GM18519 (cell line): ENCODE results near the gene ZNF830.
"Not testable (repeated sequence)": the region's sequence is repeated elsewhere in the genome, so short reads cannot be mapped to it uniquely, and the experiment has no call there.

Source experiments
- ATAC-seq: cut with Tn5 transposase; IDR thresholded peaks from one replicate; pipeline ENCODE4 v1.9.1; 2021; ENCODE audit warnings: mild to moderate bottlenecking, moderate library complexity; ENCODE audit not compliant: unreplicated experiment, low FRiP score

ZNF830 gene

DNA sequence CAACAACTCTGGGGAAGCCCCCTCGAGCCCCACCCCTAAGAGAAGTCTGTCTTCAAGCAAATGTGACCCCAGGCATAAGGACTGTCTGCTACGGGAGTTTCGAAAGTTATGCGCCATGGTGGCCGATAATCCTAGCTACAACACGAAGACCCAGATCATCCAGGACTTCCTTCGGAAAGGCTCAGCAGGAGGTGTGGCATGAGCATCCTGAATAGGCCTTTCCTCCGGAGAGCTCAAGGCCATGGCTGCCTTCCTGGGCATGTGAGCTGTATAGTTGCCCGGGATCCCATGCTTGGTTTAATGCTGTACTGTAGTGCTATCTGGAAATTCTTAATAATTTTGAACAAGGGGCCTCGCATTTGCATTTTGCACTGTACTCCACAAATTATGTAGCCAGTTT lies 28.1 kb downstream of the ZNF830 start:
- no peak for ATAC-seq

DNA sequence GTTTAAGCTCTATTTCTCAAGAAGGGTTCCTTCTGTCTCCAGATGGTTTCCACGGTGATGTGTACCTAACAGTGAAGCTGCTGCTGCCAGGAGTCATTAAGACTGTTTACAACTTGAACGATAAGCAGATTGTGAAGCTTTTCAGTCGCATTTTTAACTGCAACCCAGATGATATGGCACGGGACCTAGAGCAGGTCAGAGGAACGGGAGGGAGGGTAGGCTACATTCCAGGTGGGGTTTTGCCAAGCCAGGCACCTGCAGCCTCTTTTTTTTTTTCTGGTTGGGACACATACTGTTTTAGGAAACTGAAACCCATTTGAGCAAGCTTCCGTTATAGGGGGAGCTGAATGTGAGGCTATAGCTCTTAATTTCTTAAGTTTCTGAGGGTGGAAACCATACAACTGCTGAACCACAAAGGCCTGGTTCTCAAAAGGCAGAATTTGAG lies 29.6 kb downstream of the ZNF830 start:
- no peak for ATAC-seq

DNA sequence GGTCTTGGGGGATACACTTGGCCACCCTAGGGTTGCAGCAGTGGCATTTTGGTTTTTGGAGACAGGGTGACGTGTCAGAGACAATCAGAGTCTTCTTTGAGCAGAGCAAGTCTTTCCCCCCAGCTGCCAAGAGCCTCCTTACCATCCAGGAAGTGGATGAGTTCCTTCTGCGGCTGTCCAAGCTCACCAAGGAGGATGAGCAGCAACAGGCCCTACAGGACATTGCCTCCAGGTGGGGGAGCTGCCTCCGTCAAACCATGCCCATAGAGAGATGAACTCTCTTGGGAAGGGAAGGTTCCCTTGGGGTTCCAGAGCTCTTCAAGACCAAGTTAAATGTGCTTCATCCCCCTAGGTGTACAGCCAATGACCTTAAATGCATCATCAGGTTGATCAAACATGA lies 30.3 kb downstream of the ZNF830 start:
- ATAC-seq, result no peak

DNA sequence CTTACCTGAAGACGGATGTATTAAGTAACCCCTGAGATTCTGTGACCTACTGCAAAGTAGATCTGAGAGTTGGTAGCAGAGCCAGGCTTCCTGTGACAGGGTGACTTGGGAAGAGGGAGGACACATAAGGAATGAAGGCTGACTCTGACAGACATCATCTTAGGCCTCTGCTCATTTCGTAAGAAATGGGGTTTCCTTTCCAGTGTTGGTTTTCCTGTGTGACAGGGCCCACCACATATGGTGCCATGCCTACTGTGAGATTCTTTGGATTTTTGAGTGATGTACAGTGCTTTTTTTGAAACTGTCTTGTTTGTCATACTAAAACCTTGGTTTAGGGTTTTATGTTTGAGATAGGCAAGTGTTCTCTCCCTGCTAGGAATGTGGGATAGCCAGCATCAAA lies 31.7 kb downstream of the ZNF830 start:
- no peak for ATAC-seq

DNA sequence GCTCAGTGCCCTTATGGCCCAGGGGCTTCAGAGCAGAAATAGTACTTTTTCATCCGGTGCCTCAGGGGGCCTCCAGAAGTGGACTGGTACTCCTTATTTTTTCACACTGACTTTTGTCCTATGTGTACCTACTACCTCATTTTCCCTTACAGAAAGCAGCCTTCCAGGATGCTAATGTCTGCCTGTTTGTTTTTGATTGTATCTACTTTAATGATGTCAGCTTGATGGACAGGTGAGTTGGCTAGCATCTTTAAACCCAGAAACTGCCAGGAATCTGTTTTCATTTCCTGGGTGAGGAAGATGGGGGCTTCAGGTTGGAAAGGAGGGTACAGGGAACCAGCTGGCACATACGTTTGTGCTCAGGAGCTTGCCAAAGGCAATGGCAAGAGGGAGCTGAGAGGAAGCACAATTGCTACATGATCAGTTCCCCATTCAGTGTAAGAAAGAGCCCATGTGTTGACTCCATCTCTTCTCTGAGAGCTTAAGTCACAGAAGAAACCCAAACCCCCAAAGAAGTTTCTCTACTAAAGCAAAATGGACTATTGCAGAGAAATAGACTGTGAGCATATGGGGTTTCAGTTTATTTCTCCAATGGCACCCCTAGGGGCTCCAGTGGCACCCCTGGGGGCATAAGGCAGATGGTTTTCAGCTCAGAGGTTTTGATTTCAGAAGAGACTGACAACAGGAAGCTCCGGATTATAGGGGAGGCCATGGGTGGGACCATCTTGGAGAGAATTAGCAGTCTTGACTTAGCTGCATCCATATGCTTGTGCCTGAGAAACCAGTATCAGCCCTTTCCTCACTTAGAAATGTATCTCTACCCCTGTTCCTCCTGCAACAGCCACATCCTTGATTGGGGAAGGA lies 35.3 kb downstream of the ZNF830 start:
- ATAC-seq, result no peak

DNA sequence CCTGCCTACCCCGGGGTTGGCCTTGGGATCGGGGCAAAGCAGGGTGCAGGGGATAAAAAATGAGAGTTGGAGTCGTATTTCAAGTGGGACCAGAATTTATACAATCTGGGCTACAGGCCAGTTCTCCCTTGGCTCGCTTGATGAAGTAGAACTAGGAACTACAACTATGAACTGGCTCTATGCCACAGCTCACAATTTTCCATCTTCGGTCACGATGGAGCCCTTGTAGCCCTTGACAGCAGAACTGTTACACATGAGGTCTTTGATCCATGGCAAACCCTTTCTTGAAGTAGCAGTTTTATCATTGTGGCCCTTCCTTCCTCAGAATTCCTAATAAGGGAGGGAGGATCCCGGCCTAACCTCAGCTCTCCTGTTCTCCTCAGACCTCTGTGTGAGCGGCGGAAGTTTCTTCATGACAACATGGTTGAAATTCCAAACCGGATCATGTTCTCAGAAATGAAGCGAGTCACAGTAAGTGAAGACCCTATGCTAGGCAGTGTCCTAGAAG lies 36.1 kb downstream of the ZNF830 start:
- no peak for ATAC-seq

DNA sequence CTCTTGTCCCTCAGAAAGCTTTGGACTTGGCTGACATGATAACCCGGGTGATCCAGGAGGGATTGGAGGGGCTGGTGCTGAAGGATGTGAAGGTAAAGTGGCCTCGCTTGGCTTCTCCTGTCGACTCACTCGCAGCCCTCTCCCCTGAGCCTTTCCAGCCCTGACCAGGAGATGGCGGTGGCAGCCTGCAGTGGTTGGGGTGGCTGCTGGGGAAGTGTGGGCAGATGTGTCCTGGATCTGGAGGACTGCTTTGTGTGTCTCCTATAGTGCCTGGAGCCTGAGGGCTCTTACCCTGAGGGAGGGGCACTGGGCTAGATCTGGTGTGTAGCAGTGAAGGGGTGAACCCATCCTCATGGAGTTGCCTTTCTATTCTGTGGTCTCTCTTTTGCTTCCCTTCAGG lies 36.9 kb downstream of the ZNF830 start:
- no peak for ATAC-seq

DNA sequence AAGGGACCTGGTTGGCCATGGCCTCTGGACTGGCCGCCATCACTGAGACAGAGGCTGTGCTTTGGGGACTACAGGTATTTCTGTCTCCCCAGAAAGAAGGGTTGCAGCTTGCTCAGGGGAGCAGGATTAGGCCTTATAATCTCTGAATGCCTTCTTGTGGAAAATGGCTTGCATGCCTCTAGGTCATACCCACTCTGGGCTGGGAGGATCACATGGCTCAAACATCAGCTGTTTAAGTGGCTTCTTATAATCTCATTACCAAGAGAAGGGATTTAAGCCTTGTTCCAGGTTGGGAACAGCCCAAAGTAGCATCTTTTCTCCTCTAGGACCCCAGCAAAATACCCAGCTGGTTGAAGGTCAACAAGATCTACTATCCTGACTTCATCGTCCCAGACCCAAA lies 38.1 kb downstream of the ZNF830 start:
- no peak for ATAC-seq

DNA sequence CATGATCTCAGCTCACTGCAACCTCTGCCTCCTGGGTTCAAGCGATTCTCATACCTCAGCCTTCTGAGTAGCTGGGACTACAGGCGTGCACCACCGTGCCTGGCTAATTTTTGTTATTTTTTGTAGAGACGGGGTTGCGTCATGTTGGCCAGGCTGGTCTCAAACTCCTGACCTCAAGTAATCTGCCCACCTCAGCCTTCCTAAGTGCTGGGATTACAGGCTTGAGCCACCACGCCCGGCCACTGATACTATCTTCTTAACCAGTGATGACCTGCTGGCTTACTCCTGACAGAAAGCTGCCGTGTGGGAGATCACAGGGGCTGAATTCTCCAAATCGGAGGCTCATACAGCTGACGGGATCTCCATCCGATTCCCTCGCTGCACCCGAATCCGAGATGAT lies 39.6 kb downstream of the ZNF830 start:
- not testable (repeated sequence) for ATAC-seq

DNA sequence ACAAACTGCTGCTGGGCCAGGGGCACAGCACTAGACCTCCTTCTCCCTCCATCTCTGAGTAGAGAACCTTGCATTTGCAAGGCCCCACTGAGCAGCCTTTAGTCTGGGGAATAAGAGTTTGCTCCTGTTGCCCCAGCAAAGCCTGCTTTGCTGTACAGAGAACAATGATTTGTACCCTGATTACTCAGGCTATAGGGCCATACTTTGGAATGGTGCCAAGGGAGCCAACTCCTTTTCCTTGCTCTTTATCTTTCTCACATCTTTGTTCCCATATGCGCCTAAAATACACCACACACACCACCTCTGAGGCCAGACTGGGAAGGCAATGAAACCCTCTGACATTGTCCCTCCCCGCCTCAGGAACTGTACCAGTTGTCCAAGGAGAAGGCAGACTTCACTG lies 40.2 kb downstream of the ZNF830 start:
- no peak for ATAC-seq

DNA sequence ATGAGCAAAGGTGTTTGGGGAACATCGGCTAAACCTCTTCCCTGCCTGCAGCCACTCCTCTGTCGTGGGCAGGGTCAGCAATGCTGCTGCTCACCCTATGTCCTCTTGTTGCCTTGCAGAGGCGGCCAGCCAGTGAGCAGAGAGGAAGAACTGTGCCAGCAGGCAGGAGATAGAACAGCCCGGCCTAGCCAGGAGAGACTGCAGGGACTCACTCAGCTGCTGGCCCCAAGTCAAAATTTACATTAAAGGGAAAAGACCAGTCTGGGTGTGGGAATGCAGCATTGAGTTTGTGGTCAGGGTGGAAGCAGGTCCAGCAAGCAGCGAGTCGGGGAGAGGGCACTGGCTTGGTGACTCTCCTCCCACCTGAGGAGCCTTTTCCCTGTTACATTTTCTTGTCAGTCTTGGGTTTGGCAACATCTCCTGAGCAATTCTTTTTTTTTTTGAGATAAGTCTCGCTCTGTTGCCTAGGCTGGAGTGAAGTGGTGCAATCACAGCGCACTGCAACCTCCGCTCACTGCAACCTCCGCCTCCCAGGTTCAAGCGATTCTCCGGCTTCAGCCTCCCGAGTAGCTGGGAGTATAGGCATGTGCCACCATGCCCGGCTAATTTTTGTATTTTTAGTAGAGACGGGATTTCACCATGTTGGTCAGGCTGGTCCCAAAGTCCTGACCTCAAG lies 41.7 kb downstream of the ZNF830 start:
- ATAC-seq, result no peak

DNA sequence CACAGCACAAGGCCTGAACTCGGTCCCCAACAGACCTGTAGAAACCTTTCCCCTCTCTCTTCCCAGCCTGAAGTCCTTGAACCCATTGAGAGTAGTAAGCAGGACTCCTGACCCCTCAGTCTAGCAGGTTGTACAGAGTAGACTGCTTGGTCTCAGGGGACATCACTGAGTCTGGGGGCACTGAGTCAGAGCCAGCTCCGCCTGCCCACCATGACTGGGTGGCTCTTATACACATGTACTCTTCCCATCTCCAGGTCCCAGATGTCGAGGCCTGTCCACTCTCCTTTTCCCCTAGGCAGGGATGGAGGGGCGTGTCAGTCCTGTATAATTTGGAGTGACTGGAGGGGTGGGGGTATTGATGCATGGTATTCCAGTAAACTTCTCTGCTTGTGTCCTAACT lies 42.4 kb downstream of the ZNF830 start:
- no peak for ATAC-seq

DNA sequence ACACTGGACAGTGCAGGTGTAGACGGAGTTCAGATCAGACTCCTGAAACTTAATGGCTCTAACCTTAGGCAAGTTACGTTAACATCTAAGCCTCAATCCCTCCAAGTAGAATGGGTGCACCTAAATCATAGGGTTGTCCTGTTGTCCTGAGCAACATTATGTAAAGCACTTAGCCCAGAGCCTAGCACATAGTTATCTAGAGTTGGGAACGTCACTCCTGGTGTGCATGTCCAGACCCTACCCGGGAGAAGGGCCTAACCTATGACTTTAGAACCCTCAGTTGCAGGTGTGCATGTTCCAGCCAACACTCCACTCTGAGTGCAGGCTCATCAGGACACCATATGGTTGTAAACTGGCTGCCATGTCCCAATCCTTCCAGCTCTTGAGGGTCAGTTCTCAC lies 45.0 kb downstream of the ZNF830 start:
- no peak for ATAC-seq

DNA sequence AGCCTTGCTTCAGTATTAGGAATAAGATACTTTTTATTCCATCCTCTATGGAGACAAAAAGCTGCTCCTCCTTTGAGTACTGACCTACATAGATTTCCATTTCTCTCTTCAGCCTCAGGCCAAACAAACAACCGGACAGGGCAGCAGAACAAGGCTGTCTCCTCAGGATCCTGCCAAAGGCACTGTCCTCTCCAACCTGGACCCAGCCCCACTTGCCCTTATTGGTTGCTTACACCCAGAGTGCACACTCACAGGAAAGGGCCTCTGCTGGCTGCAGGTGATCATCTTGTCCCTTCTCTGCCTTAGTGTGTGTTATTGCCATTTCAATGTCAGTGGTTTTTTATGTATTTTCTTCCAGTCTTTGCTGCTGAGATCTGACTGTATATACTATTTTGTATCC lies 45.6 kb downstream of the ZNF830 start:
- ATAC-seq, result no peak

DNA sequence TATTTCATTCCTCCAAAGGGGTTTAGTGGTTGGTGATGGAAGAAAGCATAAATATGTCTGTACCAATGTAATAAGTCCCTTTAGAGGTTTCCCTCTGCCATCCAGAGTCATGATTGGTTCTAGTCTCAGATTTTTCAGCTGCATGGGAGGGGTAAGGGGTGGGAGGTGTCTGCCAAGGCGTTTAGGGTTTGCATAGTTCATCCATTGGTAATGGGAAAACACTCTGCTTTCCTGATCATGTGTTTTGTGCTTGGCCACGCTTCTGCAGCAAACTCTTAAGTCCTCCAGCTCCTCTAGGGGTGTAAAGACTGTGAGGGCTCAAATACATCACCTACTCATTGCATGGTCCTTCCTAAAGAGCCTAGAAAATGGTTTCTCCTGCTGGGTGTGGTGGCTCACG lies 48.8 kb downstream of the ZNF830 start:
- ATAC-seq, result no peak

DNA sequence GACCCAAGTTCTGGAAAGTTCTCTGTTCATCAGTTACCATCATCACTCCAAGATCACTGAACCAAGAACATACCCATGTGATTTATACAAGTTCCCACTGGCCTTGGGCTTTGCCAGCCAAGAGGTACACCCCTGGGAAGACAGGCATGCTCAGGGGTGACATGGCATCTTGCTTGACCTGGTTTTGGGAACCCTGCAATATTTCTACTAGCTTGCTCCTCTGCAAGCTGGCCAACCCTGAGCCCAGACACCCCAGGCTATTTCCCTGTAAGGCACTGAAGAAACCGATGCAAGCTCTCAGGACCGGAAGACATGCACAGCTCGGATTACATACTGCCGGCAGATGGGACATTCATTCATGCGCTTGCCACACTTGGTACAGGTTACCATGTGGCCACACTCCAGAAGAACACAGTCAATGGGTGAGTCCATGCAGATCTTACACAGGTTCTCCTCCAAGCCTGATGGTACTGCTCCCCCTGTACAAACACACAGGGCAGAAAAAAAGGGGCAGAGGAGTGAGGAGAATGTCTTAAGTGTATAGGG lies 50.4 kb downstream of the ZNF830 start:
- ATAC-seq, result no peak
